MM.1S (cell line): Measurements from ENCODE around the gene WDR54.
A peak's percentile ranks its signal among the peaks of the same experiment; 100 is the strongest.

Experiments
- DNase-seq: peaks from one replicate; pipeline ENCODE4 v3.0.0-alpha.2; 2015
- H2AFZ ChIP-seq: fragments of 300-600 bp; sonication (generic); 2 replicates; pipeline ENCODE4 v1.6.0; 2016; ENCODE audit warnings: antibody characterized with exemption, low read length
- H3F3A ChIP-seq: fragments of 300-600 bp; sonication (generic); 2 replicates; pipeline ENCODE4 v1.6.1; 2016; ENCODE audit warnings: mild to moderate bottlenecking, antibody characterized with exemption, low read length, moderate library complexity, mixed read lengths; ENCODE audit not compliant: insufficient read depth
- H3K27ac ChIP-seq: fragments of 300-600 bp; sonication (generic); 2 replicates; pipeline ENCODE4 v1.5.1; 2016; ENCODE audit warnings: mild to moderate bottlenecking, low read length
- H3K27me3 ChIP-seq: fragments of 300-600 bp; sonication (generic); replicated peaks from 2 replicates; pipeline ENCODE4 v1.6.0; 2016; ENCODE audit warnings: low read length; ENCODE audit not compliant: insufficient read depth
- H3K36me3 ChIP-seq: fragments of 300-600 bp; sonication (generic); replicated peaks from 2 replicates; pipeline ENCODE4 v1.6.1; 2016; ENCODE audit warnings: mild to moderate bottlenecking, low read length, mixed read lengths; ENCODE audit not compliant: insufficient read depth
- H3K4me1 ChIP-seq: fragments of 300-600 bp; sonication (generic); 2 replicates; pipeline ENCODE4 v1.6.1; 2016; ENCODE audit warnings: low read length, mixed read lengths
- H3K4me2 ChIP-seq: fragments of 300-600 bp; sonication (generic); 2 replicates; pipeline ENCODE4 v1.6.0; 2016; ENCODE audit warnings: low read depth, low read length
- H3K4me3 ChIP-seq: fragments of 300-600 bp; sonication (generic); 2 replicates; pipeline ENCODE4 v1.5.1; 2016; ENCODE audit warnings: low read length, mixed read lengths
- H3K79me2 ChIP-seq: fragments of 300-600 bp; sonication (generic); 2 replicates; pipeline ENCODE4 v1.6.1; 2016; ENCODE audit warnings: mixed run types, low read length, mixed read lengths
- H3K9ac ChIP-seq: fragments of 300-600 bp; sonication (generic); 2 replicates; pipeline ENCODE4 v1.6.1; 2016; ENCODE audit warnings: low read length, mixed read lengths
- H3K9me2 ChIP-seq: fragments of 300-600 bp; sonication (generic); replicated peaks from 2 replicates; pipeline ENCODE4 v1.6.1; 2016; ENCODE audit warnings: mild to moderate bottlenecking, low read length, mixed read lengths; ENCODE audit not compliant: insufficient read depth
- H3K9me3 ChIP-seq: fragments of 300-600 bp; sonication (generic); replicated peaks from 2 replicates; pipeline ENCODE4 v1.6.1; 2016; ENCODE audit warnings: mild to moderate bottlenecking, low read length, mixed read lengths; ENCODE audit not compliant: insufficient read depth
- H4K20me1 ChIP-seq: fragments of 300-600 bp; sonication (generic); 2 replicates; pipeline ENCODE4 v1.6.1; 2016; ENCODE audit warnings: mild to moderate bottlenecking, low read length, moderate library complexity, mixed read lengths; ENCODE audit not compliant: insufficient read depth
- CTCF ChIP-seq: fragments of 300-600 bp; sonication (generic); IDR thresholded peaks from 2 replicates; pipeline ENCODE4 v1.5.1; 2016; ENCODE audit warnings: antibody characterized with exemption, low read length, mixed read lengths
- EZH2 ChIP-seq: fragments of 300-600 bp; sonication (generic); optimal IDR thresholded peaks from 2 replicates; pipeline ENCODE3; 2017; ENCODE audit warnings: low read depth, mild to moderate bottlenecking, antibody characterized with exemption, low read length, mixed read lengths
- EZH2phosphoT487 ChIP-seq: fragments of 300-600 bp; sonication (generic); IDR thresholded peaks from 2 replicates; pipeline ENCODE4 v1.6.1; 2018; ENCODE audit warnings: antibody characterized with exemption, low read length

The WDR54 gene

GRCh38 chr2:74461187-74462053 lies 39.9 kb downstream of the WDR54 start:
- Histone ChIP-seq H4K20me1 (no peaks in the 10 kb centered on the region), H3K79me2 (peaks cover 28% of the 10 kb centered on the region), H3K4me2 (no peak overlapping the region), H3K27me3 (no peaks in the 10 kb centered on the region), H3K9me3 (no peaks in the 10 kb centered on the region), H3K27ac (no peak overlapping the region), H3K9ac (no peak overlapping the region), H3K9me2 (no peaks in the 10 kb centered on the region), H3K4me1 (peaks cover 8% of the 10 kb centered on the region), H2AFZ (no peak overlapping the region), H3F3A (peaks cover 12% of the 10 kb centered on the region; the same call in 1 of the 2 replicates), H3K4me3 (no peak overlapping the region), H3K36me3 (no peaks in the 10 kb centered on the region)
- DNase-seq: no peak
- TF ChIP-seq EZH2: no peak
- peak; percentile 16; the same call in 1 of the 2 replicates for TF ChIP-seq CTCF
- no peak for TF ChIP-seq EZH2phosphoT487

- peaks cover 23% of the 10 kb centered on the region for H3K79me2 ChIP-seq
- no peak for DNase-seq
- H3K27me3 ChIP-seq: no peaks in the 10 kb centered on the region
- no peak overlapping the region for H3K27ac ChIP-seq
- no peak overlapping the region for H3K4me3 ChIP-seq
- no peaks in the 10 kb centered on the region for H4K20me1 ChIP-seq
- H3K9ac ChIP-seq: no peak overlapping the region
- H3K9me3 ChIP-seq: no peaks in the 10 kb centered on the region
- no peak for TF ChIP-seq EZH2
- no peak for TF ChIP-seq EZH2phosphoT487
- no peak for TF ChIP-seq CTCF
- no peaks in the 10 kb centered on the region for H3K36me3 ChIP-seq
- H3K4me2 ChIP-seq: no peak overlapping the region
- peaks cover 7% of the 10 kb centered on the region; the same call in 1 of the 2 replicates for H3F3A ChIP-seq
- H3K9me2 ChIP-seq: no peaks in the 10 kb centered on the region
- peaks cover 4% of the 10 kb centered on the region; the same call in 1 of the 2 replicates for H3K4me1 ChIP-seq
- H2AFZ ChIP-seq: no peak overlapping the region
These were observed 40.7 kb downstream of the WDR54 start for GRCh38 chr2:74462054-74462785.

- H3K9ac ChIP-seq: no peak overlapping the region
- TF ChIP-seq CTCF: no peak
- TF ChIP-seq EZH2: no peak
- no peak for TF ChIP-seq EZH2phosphoT487
- no peak overlapping the region for H2AFZ ChIP-seq
- no peak overlapping the region for H3K4me3 ChIP-seq
- H4K20me1 ChIP-seq: no peaks in the 10 kb centered on the region
- H3K4me2 ChIP-seq: no peak overlapping the region
- H3K27ac ChIP-seq: no peak overlapping the region
- H3F3A ChIP-seq: peaks cover 5% of the 10 kb centered on the region; the same call in 1 of the 2 replicates
- no peaks in the 10 kb centered on the region for H3K9me2 ChIP-seq
- peaks cover 4% of the 10 kb centered on the region; the same call in 1 of the 2 replicates for H3K4me1 ChIP-seq
- no peaks in the 10 kb centered on the region for H3K36me3 ChIP-seq
- H3K79me2 ChIP-seq: peaks cover 23% of the 10 kb centered on the region
- no peak for DNase-seq
- H3K27me3 ChIP-seq: no peaks in the 10 kb centered on the region
- H3K9me3 ChIP-seq: no peaks in the 10 kb centered on the region
These were observed 41.2 kb downstream of the WDR54 start for GRCh38 chr2:74462786-74463105.
